GM18508 (cell line): ENCODE data around the gene TPD52L1.
"Not testable (repeated sequence)": the region's sequence is repeated elsewhere in the genome, so short reads cannot be mapped to it uniquely, and the experiment has no call there.

Experiments used
- ATAC-seq: cut with Tn5 transposase; IDR thresholded peaks from one replicate; pipeline ENCODE4 v1.9.1; 2021; ENCODE audit warnings: moderate number of reproducible peaks; ENCODE audit not compliant: insufficient read depth, unreplicated experiment

Gene TPD52L1

DNA sequence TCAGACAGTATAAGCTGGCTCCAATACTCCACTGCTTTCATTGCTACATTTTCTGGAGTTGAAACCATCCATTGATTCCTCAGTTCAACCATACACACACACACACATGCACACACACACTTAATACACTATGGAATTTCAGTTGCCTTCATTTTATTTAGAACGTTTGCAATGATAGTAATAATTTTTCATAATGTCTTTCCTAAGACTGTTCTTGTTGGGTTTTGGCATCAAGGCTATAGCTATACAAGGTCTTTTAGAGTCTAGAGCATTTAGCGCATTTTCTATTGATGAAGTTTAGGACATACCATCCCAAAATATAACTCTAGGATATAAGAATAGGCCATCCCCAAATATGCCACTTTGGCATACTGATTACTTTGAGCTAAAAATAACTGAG lies 15.5 kb upstream of the TPD52L1 start:
- ATAC-seq = no peak

DNA sequence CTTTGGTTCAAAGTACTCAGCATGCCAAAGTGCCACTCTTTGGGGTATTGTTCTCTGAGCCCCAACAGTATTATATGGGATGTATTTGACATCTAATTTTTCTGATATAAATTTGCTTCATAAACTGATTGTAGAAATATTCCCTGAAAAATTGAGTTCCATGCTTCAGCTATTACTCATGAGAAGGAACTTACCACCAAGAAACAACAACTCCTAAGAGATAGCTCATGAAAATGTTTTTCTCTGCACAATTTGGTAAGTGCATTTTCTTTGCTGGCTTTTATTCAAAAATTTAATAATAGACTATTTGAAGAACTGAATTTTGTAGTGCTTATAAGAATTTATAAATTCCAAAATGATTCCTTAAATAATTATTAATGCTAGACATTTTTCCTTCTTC lies 12.8 kb upstream of the TPD52L1 start:
- no peak for ATAC-seq

DNA sequence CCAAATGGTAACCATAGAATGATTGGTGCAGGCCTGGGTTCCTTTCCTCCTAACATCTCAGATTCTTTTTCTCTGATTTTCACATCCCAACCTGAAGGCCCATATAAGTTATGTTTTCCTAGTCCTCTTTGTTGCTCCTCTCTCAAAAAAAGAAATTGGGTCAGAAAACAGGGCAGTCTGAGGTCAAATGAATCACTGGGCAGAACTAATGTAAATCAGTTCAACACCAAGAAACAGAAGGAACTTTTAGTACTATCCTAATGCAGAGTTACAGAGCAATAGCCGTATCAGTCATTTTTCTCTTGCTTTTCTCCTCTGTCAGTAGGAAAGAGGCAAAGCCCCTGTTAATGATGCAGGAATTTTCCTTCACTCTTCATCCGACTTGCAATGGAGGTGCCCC lies 11.0 kb upstream of the TPD52L1 start:
- ATAC-seq = no peak

DNA sequence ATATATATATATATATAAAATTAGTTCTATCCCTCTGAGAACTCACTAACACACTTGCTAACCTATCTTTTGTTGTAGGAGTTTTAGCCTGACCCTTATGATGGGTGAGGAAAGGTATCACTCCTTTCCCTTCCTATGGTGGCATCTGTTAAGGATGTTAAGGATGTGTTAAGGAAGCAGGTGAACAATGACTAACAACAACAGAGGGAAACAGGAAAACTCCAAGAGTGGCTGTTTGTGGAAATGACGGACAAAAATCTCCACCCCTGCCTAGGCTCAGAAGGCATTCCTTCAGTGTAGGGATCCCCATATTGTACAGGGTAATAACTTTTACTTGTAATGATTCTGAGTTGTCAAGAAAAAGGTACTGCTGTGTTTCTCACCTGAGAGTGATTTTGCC lies 8.8 kb upstream of the TPD52L1 start:
- no peak for ATAC-seq

DNA sequence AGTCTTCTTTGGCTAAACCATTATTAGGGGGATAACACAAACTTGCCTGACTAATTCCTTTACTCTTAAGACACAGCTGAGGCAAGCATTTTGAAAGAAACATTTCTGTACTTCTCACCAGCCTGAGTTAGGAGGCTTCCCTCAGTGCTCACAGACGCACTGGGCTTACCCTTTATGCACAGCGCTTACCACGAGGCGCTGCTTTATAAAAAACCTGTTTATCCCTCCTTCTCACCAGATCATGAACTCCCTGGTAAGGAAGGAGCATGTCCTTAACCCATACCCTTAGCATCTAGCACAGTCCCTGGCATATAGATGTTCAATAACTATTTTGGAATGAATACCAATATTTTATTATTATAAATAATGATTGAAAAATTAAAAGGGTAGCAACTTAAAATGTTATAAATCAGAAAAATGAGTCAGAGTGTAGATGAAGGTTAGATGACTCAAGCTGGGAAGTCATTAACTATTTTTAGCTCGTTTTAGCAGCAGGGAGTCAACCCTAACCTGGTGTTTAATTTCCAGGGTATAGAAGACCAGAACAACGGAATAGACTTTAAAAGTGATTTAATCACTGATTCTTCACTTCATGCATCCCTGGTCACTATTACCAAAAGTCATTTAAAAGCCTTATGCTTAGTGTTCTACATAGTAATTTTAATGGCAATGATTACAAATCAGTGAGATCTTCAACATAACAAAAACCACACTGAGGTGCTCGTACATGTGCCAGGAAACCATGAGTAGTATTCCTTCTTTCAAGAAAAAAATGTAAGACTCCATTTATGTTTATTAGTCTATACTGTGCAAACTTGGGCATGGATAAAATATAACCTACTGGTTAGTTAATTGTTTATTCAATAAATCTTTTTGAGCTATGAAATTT lies 4.1 kb upstream of the TPD52L1 start:
- ATAC-seq = no peak

DNA sequence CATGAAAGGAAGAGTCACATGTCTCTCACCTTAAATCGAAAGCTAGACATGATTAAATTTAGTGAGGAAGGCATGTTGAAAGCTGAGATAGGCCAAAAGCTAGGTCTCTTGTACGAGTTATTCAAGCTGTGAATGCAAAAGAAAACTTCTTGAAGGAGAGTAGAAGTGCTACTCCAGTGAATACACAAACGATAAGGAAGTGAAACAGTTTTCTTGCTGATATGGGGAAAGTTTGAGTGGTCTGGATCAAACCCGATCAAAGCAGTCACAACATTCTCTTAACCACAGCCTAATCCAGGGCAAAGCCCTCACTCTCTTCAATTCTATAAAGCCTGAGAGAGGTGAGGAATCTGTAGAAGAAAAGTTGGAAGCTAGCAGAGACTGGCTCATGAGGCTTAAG lies 1.9 kb upstream of the TPD52L1 start:
- no peak for ATAC-seq

DNA sequence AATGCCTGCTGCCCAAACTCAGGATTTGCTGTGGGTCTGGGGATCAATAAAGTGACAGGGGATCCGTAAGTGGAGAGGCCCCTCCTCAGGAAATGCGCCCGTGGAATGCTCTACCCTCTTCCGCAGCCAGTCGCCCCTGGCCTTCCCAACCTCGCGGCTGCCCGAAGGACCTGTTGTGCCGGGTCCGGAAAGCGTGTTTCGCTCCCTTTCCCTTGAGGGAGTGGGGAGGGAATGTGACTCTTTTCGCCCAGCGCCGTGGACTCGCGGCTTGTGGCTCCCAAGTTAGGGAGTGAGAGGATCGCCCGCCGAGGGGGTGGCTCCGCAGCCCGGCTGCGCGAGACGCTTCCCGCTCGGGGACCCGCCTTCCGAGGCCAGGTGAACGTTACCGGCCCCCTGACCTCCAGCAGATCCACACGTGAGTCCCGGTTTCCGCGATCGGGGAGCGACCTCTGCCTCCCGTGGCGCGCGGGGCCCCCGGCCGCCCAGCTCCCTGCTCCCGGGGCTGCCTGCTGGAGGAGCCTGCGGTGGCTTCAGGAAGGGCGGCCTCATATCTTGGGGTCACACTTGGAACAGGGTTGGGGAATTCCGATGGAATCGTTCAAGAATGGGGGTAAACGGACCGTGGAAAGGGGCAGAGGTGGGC lies 666 bp downstream of the TPD52L1 start:
- ATAC-seq = no peak

DNA sequence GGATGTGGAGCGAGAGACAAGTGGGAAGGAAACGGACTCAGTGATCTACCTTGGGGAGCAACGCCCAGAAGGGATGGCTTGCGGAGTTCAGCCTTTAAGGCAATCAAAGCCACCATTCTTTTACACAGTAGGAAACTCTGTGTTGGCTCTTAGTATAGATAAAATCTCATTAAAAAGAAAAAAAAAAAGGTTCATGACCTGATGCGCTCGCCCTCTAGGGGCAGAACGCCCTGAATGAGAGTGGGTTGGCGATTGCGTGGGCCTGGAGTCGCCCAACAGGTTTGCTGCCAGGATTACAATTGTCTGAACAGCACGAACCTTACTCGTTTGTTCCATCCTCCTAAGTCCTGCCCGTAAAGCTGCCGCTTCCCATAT lies 1.2 kb downstream of the TPD52L1 start:
- ATAC-seq = no peak

DNA sequence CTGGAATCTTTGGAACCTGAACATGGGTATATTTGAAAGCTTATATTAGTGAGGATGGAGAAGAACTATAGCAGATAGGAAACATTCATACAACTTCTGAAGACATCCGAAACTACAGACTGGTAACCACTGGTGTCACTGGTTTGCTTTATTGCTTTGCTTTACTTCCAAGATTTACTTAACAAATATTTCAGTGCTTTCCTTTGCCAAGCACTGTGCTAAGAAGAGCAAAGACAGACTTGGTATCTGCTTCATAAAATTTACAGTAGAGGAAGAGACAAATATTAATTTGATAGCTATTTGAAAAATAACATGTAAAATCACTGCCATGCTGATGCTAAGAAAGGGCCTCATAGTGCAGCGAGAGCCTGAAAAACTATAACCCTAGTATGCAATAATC lies 1.8 kb downstream of the TPD52L1 start:
- no peak for ATAC-seq

DNA sequence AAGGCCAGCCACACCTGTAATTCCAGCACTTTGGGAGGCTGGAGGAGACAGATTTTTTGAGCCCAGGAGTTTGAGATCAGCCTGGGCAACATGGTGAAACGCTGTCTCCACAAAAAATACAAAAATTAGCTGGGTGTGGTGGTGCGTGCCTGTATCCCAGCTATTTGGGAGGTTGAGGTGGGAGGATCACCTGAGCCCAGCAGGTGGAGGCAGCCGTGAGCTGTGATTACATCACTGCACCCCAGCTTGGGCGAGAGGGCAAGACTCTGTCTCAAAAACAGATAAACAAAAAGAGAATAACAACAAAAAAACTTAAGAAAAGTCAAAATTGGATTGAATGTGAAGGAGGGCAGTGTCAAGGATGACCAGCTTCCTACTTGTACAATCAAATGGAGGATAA lies 2.9 kb downstream of the TPD52L1 start:
- ATAC-seq = no peak

DNA sequence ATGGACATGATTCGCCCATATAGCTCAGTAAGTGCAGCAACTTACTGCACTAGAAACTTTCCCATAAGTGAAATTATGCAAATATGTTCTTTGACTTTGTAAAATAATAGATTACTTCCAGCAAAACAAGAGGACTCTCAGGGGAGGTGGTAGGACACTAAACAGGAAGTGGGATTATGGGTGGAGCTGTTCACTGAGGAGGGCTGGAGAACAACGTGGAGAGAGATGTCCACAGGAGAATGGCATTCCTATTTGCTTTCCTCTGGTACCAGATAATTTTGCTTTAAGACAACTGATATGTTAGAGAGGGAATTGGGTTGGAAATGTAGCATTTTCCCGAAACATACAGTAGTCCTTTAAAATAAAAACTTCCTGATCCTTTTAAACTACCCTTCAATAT lies 3.7 kb downstream of the TPD52L1 start:
- ATAC-seq = no peak

DNA sequence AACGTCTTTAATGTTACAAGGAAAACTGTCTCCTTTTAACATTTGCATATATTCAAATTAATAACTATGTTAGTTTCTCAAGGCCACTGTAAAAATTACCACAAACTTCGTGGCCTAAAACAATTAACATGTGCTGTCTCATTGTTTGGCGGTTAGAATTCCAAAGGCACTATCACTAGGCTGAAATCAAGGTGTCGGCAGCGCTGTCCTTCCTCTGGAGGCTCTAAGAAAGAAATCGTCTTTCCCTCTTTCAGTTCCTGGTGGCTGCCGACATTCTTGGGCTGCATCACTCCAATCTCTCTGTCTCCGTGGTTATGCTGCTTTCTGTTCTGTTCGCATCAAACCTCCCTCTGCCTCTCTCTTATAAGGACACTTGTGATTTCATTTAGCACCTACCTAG lies 4.2 kb downstream of the TPD52L1 start:
- ATAC-seq = no peak

DNA sequence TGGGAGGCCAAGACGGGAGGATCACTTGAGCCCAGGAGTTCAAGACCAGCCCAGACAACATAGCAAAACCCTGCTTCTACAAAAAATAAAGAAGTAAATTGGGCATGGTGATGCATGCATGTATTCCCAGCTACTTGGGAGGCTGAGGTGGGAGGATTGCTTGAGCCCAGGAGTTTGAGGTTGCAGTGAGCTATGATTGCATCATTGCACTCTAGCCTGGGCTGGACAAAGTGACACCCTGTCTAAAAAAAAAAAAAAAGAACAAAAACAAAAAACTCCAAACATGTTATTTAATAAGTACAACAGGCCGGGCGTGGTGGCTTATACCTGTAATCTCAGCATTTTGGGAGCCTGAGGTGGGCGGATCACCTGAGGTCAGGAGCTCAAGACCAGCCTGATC lies 9.8 kb downstream of the TPD52L1 start:
- not testable (repeated sequence) for ATAC-seq

DNA sequence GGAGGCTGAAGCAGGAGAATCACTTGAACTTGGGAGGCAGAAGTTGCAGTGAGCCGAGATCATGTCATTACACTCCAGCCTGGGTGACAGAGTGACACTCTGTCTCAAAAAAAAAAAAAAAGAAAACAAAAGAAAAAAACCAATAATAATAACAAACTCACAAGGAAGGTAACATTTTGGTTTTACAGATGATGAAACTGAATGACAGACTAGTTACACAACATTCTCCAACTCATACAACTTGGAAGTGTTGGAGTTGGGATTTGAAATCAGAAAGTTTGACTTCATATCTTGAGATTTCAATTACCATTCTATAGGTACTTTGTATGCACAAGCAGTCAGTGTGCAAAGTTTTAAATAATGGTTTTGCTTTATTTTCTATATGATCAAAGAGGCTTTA lies 10.2 kb downstream of the TPD52L1 start:
- ATAC-seq = no peak

DNA sequence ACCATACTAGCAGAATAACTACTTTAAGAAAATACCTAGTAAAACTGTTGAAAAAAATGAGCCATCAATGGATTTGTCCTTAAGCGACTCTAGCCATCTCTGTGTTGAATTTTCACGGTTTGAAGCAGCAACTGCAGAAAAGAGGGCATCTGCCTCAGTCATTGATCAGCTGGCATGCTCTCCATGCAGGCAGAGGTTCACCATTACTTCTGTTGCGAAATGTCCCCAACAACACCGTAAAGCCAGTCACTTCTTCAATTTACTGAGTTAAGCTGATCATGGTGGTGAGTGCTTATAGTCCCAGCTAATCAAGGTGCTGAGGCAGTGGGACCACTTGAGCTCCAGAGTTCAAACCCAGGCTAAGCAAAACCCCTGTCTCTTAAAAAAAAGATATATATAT lies 11.1 kb downstream of the TPD52L1 start:
- ATAC-seq = no peak

DNA sequence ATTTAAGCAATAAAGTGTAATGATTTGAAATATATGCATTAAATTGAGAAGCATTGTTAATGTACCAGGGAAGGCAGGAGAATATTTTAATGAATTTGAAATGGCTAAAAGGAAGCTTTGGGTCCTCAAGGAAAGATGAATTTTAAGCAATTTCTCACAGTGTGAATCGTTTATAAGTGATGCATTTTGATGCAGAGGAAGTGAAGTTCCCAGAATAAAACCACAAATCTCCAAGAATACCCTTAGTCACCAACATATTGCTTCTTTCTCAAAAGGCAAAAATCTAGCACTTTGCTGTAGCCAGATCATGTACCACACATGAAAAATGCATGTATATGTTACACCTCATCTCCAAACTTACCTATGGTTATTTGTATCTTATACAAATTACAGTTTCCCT lies 11.7 kb downstream of the TPD52L1 start:
- ATAC-seq = no peak

DNA sequence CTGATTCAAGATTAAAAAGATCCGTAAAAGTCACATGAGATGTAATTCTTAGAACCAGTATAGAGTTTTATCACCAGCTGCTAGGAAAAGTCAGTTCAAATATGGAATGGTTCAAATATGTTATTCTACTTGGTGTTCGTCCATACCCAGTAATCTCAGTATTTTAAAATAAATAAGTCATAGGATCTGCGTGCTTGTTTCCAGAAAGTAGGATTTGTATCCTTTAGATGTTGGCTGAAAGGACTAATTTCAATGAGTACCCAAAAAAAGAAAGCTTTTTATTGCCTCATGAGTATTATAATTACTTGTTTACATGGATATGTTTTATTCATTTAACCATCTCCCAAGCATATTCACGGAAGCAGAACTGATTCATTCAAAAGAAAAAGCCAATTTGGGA lies 12.2 kb downstream of the TPD52L1 start:
- ATAC-seq = no peak

DNA sequence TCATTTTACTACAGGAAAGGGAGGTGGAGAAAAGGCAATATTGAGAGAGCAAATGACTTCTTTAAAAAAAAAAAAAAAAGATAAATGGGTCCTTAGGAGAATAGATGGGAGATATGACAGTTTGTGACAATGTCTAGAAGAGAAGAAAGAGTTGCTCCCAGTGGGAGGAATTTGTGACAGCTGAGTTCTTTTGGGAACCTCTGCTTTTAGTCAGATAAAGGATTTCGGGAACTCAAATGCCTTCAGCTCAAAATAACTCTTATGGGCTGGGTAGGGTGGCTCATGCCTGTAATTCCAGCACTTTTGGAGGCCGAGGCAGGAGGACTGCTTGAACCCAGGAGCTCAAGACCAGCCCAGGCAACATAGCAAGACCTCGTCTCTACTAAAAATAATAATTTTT lies 13.1 kb downstream of the TPD52L1 start:
- no peak for ATAC-seq

DNA sequence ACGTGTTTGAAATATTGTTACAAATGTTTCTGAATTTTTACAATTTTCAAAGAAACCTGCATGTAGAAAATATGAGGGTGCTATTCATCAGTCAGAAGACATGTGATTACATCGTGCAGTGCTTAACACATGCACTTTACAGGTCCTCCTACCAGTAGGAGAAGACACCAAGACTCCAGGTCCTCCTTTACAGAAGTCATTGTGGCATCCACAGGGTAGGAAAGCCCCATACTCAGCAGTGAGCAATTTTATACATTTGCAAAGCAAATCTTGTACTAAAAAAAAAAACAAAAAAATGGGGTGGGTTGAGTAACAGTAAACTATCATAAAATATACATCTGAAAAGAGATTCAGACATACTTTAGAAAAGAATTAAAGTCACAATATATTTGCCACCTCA lies 14.0 kb downstream of the TPD52L1 start:
- no peak for ATAC-seq

DNA sequence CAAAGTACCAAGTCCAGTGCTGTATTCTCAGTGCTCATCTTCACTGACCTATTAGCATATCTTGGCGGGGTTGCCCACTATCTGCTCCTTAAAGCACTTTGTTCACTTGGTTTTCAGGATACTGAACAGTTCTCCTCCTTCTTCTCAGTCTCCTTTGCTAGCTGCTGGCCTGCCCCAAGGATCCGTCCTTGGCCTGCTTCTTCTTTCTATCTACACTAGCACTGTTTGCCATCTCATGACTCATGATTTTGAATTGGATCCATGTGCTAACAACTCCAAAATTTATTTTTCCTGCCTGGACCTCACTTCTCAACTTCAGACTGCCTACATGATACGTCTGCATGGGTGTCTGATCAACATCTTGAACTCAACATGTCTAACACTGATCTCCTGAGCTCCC lies 15.5 kb downstream of the TPD52L1 start:
- ATAC-seq = no peak

DNA sequence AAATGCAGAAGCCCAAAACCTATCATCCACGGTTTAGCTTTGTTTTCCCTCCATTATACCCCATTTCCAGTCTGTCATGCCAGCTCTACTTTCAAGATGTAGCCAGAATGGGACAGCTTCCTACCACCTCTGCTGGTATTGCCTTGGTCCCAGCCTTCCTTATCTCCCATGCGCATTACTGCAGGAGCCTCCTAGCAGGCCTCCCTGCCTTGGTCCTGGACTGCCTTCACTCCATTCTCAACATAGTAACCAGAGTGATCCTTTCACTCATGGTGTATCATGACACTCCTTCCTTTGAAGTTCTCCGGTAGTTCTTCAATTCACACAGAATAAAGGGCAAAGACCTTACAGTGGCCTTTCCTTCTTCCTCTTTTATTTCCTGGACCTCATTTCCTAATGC lies 15.9 kb downstream of the TPD52L1 start:
- ATAC-seq = no peak

DNA sequence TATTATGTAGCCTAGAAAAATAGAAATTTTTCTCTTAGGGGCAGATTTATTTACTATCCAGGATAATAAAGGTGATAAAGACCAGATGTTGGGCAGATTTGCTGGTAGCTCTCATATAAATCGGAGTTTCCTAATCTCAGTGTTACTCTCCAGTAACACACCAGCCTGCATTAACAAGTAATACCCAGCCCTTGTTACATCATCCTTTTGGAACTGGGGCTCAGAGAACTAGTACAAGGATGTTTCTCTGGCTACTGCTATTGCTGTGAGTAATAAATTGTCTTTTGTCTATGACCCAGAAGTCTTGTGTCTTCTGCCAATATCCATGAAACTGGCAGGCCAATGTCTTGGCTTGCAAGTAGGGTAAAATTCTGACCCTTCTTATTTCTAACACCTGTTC lies 16.8 kb downstream of the TPD52L1 start:
- no peak for ATAC-seq
